DMS 273 (cell line): ENCODE measurements around the gene DIAPH3.

ENCODE experiments used
- DNase-seq: peaks from one replicate; lab custom pipeline; 2025; ENCODE audit not compliant: unreplicated experiment; lab: John Stamatoyannopoulos, UW

Gene DIAPH3

GRCh38 chr13:60158321-60158801, 5.4 kb downstream of the DIAPH3 start:
- DNase-seq = no peak

- DNase-seq = peak; percentile 11
Measured at GRCh38 chr13:60155978-60156377, 7.8 kb downstream of the DIAPH3 start.

GRCh38 chr13:60152904-60153303, 10.8 kb downstream of the DIAPH3 start:
- no peak for DNase-seq

- DNase-seq = no peak
Measured at GRCh38 chr13:60152114-60152513, 11.6 kb downstream of the DIAPH3 start.

GRCh38 chr13:60150538-60150937, 13.2 kb downstream of the DIAPH3 start:
- DNase-seq = peak; percentile 2

GRCh38 chr13:60148918-60149317, 14.8 kb downstream of the DIAPH3 start:
- no peak for DNase-seq

GRCh38 chr13:60147361-60147760, 16.4 kb downstream of the DIAPH3 start:
- DNase-seq = no peak

- DNase-seq = no peak
Measured at GRCh38 chr13:60146471-60146870, 17.3 kb downstream of the DIAPH3 start.

GRCh38 chr13:60143775-60144174, 20.0 kb downstream of the DIAPH3 start:
- DNase-seq = peak; percentile 21

GRCh38 chr13:60139272-60139671, 24.5 kb downstream of the DIAPH3 start:
- DNase-seq = no peak

GRCh38 chr13:60138674-60139073, 25.1 kb downstream of the DIAPH3 start:
- DNase-seq = no peak

GRCh38 chr13:60137911-60138560, 25.7 kb downstream of the DIAPH3 start:
- DNase-seq = no peak

GRCh38 chr13:60135344-60135743, 28.4 kb downstream of the DIAPH3 start:
- DNase-seq = no peak

GRCh38 chr13:60134376-60134775, 29.4 kb downstream of the DIAPH3 start:
- peak; percentile 8 for DNase-seq

GRCh38 chr13:60121337-60121687, 42.4 kb downstream of the DIAPH3 start:
- no peak for DNase-seq

- DNase-seq = no peak
Measured at GRCh38 chr13:60120617-60121336, 43.0 kb downstream of the DIAPH3 start.

- no peak for DNase-seq
Measured at GRCh38 chr13:60118696-60119400, 44.9 kb downstream of the DIAPH3 start.

GRCh38 chr13:60114499-60115028, 49.2 kb downstream of the DIAPH3 start:
- DNase-seq = no peak

- DNase-seq = no peak
Measured at GRCh38 chr13:60112771-60113170, 51.0 kb downstream of the DIAPH3 start.

GRCh38 chr13:60111691-60112090, 52.0 kb downstream of the DIAPH3 start:
- no peak for DNase-seq

- no peak for DNase-seq
Measured at GRCh38 chr13:60109285-60109684, 54.4 kb downstream of the DIAPH3 start.

- DNase-seq = no peak
Measured at GRCh38 chr13:60108589-60108988, 55.1 kb downstream of the DIAPH3 start.
